ENCODE measurements around the gene HEXIM2. TPM values are rescaled to one million over a fixed set of nuclear protein-coding genes. Genes with fewer than 3 reads are reported as not detected.

The HEXIM2 gene
- total RNA-seq, 2 donors from 2014 or later, result 6.1 to 8.5 TPM

DNA sequence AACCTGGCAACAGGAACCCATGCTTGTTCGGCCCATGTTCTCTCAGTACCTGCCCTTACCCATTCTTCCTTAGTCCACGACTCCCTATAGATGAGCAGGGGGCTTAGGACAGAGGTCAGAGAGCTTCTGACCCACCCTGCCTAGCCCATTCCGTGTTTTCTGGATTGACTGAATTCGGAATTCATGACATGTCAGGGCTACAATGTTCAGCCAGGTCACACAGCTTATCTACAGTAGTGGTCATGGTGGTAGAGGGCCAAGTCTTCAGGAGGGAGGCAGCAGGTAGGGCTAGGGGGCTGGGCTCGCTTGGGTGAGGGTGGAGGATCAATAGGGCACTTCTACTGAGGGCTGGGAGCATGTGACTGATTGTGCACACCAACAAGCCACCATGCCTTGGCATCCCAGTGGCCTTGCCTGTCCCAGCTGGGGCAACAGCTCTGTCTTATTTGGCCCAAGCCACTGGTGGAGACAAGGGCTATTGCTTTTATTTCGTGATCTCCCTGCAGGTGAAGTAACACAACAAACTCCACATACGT is 3.1 kb downstream of the HEXIM2 start:
- ATAC-seq (replicated peaks), result no peak
- no peak overlapping the region for H3K4me3 Mint-ChIP-seq
- H3K27me3 Mint-ChIP-seq, result no peaks in the 10 kb centered on the region
- H3K9me3 Mint-ChIP-seq, result no peaks in the 10 kb centered on the region
- no peak overlapping the region for H3K27ac Mint-ChIP-seq
- peaks cover 17% of the 10 kb centered on the region for H3K36me3 Mint-ChIP-seq (ENCODE audit: low read depth)
- peaks cover 5% of the 10 kb centered on the region for H3K4me1 Mint-ChIP-seq

DNA sequence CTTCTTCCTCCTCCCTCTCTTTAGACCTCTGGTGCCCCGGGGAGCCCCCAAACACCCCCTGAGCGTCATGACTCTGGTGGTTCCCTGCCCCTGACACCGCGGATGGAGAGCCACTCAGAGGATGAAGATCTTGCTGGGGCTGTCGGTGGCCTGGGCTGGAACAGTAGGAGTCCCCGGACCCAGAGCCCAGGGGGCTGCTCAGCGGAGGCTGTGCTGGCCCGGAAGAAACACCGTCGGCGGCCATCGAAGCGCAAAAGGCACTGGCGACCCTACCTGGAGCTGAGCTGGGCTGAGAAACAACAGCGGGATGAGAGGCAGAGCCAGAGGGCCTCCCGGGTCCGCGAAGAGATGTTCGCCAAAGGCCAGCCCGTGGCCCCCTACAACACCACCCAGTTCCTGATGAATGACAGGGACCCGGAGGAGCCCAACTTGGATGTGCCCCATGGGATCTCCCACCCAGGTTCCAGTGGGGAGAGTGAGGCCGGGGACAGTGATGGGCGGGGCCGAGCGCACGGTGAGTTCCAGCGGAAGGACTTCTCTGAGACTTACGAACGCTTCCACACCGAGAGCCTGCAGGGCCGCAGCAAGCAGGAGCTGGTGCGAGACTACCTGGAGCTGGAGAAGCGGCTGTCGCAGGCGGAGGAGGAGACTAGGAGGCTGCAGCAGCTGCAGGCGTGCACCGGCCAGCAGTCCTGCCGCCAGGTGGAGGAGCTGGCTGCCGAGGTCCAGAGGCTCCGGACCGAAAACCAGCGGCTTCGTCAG is 7.5 kb downstream of the HEXIM2 start:
- Mint-ChIP-seq H3K27me3 (no peaks in the 10 kb centered on the region), H3K27ac (no peak overlapping the region), H3K4me3 (no peak overlapping the region), H3K4me1 (peaks cover 10% of the 10 kb centered on the region), H3K36me3 (ENCODE audit: low read depth) (no peaks in the 10 kb centered on the region), H3K9me3 (no peaks in the 10 kb centered on the region)
- ATAC-seq (replicated peaks), result no peak

DNA sequence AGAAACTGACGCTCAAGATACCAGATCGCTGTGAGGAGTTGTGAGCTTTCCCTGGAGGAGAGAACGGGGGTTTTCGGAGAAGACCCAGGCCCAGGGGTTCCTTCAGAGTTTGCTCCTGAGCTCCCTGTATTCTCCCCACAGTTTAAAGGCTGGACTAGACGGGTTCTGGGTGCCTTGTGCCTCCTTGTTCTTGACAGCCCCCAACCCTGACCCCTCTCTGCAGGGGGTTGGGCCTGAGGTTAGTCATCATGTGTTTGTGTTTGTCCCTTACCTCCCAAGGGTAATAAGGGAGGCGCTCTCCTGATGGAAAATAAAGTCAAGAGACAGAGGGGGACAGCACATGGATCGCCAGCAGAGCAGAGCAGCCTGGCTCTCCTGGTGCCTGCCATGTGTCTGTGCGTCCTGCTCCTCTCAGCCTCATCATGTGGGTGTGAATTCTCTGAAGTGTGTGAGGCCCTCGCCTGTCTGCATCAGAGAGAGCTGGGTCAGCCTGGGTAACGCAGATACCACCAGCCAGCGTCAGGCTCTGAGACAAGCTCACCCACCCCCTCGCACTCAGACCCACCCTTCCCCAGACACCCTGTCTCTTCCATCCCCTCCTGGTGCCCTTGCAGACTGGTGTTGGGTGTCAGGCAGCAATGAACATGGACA is 8.7 kb downstream of the HEXIM2 start:
- Mint-ChIP-seq H3K4me3 (no peak overlapping the region), H3K27me3 (no peaks in the 10 kb centered on the region), H3K4me1 (peaks cover 5% of the 10 kb centered on the region), H3K27ac (no peak overlapping the region), H3K9me3 (no peaks in the 10 kb centered on the region), H3K36me3 (ENCODE audit: low read depth) (no peaks in the 10 kb centered on the region)
- no peak for ATAC-seq (replicated peaks)

DNA sequence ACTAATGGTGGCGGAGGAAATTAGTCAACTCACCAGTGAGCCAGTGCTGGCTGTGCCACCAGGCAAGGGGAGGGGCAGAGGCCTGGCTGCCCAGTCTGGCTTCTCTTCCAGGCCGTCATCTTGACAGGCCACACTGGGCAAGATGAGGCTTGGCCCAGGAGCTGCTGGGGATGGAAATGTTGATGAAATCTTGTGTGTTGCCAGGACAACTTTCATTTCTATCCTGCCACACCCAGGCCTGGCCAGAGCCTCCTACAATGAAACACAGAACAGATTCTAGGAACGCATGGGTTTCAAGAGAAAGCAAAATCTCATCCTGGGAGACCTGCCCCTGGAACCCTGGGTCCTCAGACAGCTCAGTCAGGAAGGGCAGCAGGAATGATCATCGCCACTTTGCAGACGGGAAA is 9.3 kb downstream of the HEXIM2 start:
- no peak for ATAC-seq (replicated peaks)
- Mint-ChIP-seq H3K27ac (peak overlapping the region; percentile 93), H3K4me3 (peak overlapping the region; percentile 76), H3K4me1 (peaks cover 5% of the 10 kb centered on the region), H3K9me3 (no peaks in the 10 kb centered on the region), H3K27me3 (no peaks in the 10 kb centered on the region), H3K36me3 (ENCODE audit: low read depth) (no peaks in the 10 kb centered on the region)

DNA sequence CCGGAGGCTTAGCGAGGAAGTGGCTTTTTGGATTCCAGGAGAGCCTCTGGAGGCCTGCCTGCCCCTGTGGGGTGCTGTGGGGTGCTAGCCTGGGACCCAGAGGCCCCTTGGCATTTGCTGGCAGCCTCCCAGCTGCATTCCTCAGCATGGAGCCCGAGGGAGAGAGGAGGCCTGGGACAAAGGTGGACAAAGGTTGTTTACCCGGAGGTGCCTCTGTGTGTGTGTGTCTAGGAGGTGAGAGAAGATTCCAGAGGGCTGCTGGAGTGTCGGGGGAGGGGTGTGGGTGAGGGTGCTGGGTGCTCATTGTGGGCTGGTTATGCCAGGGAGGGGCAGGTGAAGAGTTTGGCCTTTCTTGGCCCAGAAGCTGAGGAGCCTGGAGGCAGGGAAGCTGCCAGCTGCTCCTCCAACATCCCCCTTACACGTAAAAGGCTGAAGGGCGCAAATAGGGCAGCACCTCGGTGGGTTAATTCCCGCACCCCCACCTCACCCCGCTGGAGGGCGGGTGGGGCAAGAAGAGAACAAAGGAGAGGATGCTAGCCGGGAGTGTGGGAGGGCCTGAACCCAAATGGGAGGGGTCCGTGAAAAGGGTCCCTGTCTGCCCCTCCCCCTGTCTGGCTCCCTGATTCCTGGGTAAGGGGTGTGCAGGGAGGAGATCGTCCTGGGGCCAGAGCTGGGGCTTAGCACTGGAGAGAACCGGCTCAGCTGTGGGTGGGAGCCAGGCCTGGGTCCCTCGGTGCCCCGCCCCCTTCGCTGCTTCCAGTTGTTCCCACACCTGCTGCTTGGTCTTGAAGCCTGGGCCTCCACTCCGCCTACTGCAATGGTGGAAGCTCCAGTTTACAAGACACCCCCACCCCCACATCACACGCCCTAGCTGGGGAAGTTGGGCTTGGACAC is 9.9 kb downstream of the HEXIM2 start:
- peaks cover 5% of the 10 kb centered on the region for H3K4me1 Mint-ChIP-seq
- H3K4me3 Mint-ChIP-seq, result peak overlapping the region; percentile 76
- H3K9me3 Mint-ChIP-seq, result no peaks in the 10 kb centered on the region
- H3K36me3 Mint-ChIP-seq (ENCODE audit: low read depth), result no peaks in the 10 kb centered on the region
- no peaks in the 10 kb centered on the region for H3K27me3 Mint-ChIP-seq
- peak overlapping the region; percentile 93 for H3K27ac Mint-ChIP-seq
- no peak for ATAC-seq (replicated peaks)

DNA sequence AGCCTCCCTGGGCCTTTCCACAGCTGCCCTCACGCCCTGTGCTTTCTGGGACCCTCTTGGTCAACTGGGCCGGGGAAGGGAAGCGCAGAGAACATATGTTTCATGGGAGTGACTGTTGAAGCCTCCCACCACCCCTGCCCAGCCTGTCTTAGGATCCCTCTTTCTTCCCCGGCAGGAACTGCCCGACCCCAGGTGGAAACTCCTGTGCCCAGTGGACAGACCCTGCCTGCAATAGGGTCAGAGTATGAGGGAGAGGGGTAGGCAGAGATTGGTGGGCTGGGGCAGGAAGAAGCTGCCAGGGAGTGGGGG is 10.5 kb downstream of the HEXIM2 start:
- no peaks in the 10 kb centered on the region for H3K9me3 Mint-ChIP-seq
- H3K27ac Mint-ChIP-seq, result peak overlapping the region; percentile 93
- H3K36me3 Mint-ChIP-seq (ENCODE audit: low read depth), result no peaks in the 10 kb centered on the region
- H3K4me3 Mint-ChIP-seq, result peak overlapping the region; percentile 76
- peaks cover 5% of the 10 kb centered on the region for H3K4me1 Mint-ChIP-seq
- no peak for ATAC-seq (replicated peaks)
- no peaks in the 10 kb centered on the region for H3K27me3 Mint-ChIP-seq

DNA sequence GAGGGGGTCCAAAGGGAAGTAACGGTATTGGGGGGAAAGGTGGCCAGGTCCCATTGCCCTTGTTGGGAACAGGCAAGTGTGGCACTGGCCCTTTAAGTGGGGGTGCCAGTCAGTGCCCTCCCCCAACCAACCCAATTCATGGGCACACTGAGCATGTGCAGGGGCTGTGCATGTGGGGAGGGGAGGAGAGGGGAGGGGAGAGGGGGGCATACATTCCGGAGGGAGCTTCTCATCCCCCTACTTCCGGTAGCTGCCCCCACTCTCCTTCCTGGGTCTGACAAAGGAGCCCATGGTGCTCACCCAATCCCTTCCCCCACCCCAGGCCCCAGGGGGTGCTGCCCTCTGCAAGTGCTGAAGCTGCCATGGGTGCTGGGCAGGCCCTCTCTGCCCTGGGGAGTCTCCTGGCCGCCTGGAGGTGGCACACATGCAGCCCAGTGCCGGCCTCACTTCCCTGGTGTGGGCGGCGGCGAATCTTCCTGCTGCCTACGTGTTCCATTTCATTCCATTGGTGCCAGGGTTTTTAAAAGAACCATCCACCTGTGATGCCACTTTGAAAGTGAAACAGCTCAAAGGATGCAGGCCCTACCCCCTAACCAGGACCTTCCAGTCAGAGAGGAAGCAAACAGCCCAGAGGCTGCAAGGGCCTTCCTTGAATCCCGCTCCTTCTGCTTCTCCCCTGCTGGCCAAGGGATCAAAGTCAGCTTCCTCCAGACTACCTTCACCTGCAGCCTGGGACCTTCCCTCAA is 11.0 kb downstream of the HEXIM2 start:
- H3K4me3 Mint-ChIP-seq, result peak overlapping the region; percentile 76
- no peaks in the 10 kb centered on the region for H3K27me3 Mint-ChIP-seq
- no peaks in the 10 kb centered on the region for H3K9me3 Mint-ChIP-seq
- H3K4me1 Mint-ChIP-seq, result peaks cover 5% of the 10 kb centered on the region
- peak; percentile 75 for ATAC-seq (replicated peaks)
- H3K36me3 Mint-ChIP-seq (ENCODE audit: low read depth), result no peaks in the 10 kb centered on the region
- peak overlapping the region; percentile 93 for H3K27ac Mint-ChIP-seq

DNA sequence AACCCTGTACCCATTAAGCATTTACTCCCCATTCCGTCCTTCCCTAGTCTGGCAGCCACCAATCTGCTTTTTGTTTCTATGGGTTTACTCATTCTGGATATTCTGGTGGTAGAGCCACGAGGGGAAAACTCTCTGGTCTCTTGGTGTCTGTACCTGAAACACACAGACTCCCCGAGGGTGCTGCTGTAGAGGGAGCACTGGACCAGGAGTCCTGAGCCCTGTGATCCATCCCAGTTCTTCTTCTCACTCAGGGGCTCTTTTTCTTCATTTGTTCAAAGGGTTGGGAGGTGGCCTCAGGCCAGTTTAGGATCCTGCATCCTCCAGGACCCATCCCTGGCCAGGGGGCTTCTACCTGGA is 14.1 kb downstream of the HEXIM2 start:
- peak overlapping the region; percentile 52 for H3K27ac Mint-ChIP-seq
- no peak overlapping the region for H3K4me3 Mint-ChIP-seq
- H3K27me3 Mint-ChIP-seq, result no peaks in the 10 kb centered on the region
- H3K36me3 Mint-ChIP-seq (ENCODE audit: low read depth), result no peaks in the 10 kb centered on the region
- H3K4me1 Mint-ChIP-seq, result peaks cover 5% of the 10 kb centered on the region
- no peak for ATAC-seq (replicated peaks)
- no peaks in the 10 kb centered on the region for H3K9me3 Mint-ChIP-seq

DNA sequence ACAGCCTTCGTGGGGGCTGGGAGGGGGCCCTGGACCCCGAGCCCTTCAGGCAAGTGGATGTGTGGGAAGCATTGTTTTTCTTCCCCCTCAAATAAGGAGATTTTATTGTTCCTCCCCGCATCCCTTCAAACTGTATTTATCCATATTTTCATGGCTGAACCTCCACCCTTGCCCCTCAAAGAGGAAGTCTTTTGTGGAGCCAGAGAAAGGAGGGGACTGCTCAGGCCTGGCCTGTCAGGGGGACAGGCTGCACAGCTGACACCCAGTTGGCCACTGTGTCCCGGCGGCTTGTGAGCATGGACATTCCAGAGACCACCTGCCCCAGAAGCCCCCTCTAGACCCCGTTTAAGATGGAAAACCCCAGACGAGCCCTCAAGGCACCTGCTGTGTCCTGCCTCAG is 15.9 kb downstream of the HEXIM2 start:
- Mint-ChIP-seq H3K27ac (no peak overlapping the region), H3K4me1 (peaks cover 5% of the 10 kb centered on the region), H3K9me3 (no peaks in the 10 kb centered on the region), H3K36me3 (ENCODE audit: low read depth) (no peaks in the 10 kb centered on the region), H3K4me3 (no peak overlapping the region), H3K27me3 (no peaks in the 10 kb centered on the region)
- no peak for ATAC-seq (replicated peaks)

DNA sequence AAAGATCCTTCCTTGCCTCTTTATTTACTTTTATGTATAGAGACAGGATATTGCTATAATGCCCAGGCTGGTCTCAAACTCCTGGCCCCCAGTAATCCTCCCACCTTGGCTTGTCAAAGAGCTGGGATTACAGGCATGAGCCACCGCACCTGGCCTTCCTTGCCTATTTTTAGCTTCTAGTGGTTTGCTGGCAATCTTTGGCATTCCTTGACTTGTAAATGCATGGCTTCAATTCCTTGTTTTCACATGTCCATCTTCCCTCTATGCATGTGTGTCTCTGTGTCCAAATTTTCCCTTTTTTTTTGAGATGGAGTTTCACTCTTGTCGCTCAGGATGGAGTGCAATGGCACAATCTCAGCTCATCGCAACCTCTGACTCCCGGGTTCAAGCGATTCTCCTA is 22.5 kb downstream of the HEXIM2 start:
- H3K4me3 Mint-ChIP-seq, result no peak overlapping the region
- no peaks in the 10 kb centered on the region for H3K27me3 Mint-ChIP-seq
- H3K27ac Mint-ChIP-seq, result no peak overlapping the region
- H3K9me3 Mint-ChIP-seq, result no peaks in the 10 kb centered on the region
- no peak for ATAC-seq (replicated peaks)
- H3K36me3 Mint-ChIP-seq (ENCODE audit: low read depth), result no peaks in the 10 kb centered on the region
- no peaks in the 10 kb centered on the region for H3K4me1 Mint-ChIP-seq

DNA sequence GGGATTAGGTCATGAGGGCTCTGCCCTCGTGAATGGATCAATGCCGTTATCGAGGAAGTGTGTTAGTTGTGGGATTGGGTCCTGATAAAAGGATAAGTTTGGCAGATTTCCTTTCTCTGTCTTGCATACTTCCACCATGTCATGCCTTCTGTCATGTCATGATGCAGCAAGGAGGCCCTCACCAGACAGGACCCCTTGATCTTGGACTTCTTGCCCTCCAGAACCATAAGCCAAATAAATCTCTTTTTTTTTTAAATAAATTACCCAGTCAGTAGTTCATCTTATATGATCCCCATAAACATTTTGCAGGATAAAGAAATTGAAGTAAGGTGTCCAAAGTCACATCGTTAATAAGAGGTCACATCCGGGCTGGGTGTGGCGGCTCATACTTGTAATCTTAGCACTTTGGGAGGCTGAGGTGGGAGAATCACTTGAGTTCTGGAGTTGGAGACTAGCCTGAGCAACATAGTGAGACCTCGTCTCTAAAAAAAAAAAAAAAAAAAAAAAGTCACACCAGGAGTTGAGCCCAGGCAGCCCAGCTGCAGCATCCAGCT is 25.2 kb downstream of the HEXIM2 start:
- Mint-ChIP-seq H3K4me3 (no peak overlapping the region), H3K36me3 (ENCODE audit: low read depth) (no peaks in the 10 kb centered on the region), H3K9me3 (no peaks in the 10 kb centered on the region), H3K27me3 (no peaks in the 10 kb centered on the region), H3K4me1 (no peaks in the 10 kb centered on the region), H3K27ac (no peak overlapping the region)
- no peak for ATAC-seq (replicated peaks)

DNA sequence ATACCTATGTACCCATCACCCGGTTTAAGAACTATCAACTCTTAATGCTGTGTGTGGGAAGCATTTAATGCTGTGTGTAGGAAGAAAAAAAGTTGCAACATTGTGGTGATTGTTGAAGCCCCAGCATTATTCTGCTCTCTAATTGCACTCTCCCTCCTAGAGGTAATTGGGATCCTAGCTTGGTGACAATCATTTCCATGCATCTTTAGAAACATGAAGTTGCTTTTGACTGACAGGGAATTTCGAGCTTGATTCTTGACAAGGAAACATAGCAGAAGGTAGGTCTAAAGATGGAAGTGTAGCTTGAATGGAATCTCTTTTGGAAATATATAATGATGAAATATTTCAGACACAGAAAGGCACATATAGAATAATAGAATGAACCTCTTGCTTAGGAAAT is 27.3 kb downstream of the HEXIM2 start:
- H3K27ac Mint-ChIP-seq, result no peak overlapping the region
- no peaks in the 10 kb centered on the region for H3K27me3 Mint-ChIP-seq
- H3K4me3 Mint-ChIP-seq, result no peak overlapping the region
- H3K4me1 Mint-ChIP-seq, result no peaks in the 10 kb centered on the region
- no peaks in the 10 kb centered on the region for H3K36me3 Mint-ChIP-seq (ENCODE audit: low read depth)
- no peak for ATAC-seq (replicated peaks)
- no peaks in the 10 kb centered on the region for H3K9me3 Mint-ChIP-seq

DNA sequence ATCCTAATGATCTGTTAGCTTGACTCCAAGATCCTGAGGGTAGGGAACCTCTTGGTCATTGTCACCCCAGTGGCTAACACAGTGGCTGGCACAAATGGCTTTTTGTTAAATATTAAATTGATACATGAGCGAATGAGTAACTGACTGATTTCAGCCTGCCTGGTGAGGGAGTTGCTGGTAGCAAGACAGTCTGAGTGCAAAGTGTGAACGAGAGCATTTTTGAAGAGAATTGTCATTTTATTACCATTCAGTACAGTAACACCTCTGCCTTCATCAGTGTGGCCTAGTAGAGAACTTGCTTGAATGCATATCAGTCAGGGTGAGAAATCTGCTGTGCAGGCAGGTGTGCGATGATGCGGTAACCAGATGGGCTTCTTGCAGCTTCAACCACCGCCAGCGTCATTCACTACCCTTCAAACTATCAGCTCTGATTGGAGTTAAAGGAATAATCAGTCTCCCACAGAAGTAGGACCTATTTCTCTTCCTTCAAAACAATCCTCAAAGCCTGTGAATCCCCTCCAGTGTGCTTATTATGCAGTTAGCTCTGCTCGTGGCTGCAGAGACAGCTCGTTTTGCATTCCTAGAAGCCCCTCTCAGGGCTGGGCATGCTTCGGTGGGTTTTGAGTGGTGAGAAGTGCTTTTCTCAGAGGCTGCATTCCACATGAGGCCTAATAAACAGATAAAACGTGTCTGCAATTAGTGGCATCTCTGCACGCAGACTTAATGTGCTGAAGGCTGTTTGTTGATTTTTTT is 29.0 kb downstream of the HEXIM2 start:
- Mint-ChIP-seq H3K4me1 (no peaks in the 10 kb centered on the region), H3K4me3 (no peak overlapping the region), H3K9me3 (no peaks in the 10 kb centered on the region), H3K27me3 (no peaks in the 10 kb centered on the region), H3K36me3 (ENCODE audit: low read depth) (no peaks in the 10 kb centered on the region), H3K27ac (no peak overlapping the region)
- no peak for ATAC-seq (replicated peaks)
